HG03571 (cell line): ENCODE results near the gene PTS.
"Not testable (repeated sequence)": the region's sequence is repeated elsewhere in the genome, so short reads cannot be mapped to it uniquely, and the experiment has no call there.

Experiments
- ATAC-seq: cut with Tn5 transposase; IDR thresholded peaks from one replicate; pipeline ENCODE4 v1.9.1; 2021; ENCODE audit not compliant: unreplicated experiment

PTS gene

DNA sequence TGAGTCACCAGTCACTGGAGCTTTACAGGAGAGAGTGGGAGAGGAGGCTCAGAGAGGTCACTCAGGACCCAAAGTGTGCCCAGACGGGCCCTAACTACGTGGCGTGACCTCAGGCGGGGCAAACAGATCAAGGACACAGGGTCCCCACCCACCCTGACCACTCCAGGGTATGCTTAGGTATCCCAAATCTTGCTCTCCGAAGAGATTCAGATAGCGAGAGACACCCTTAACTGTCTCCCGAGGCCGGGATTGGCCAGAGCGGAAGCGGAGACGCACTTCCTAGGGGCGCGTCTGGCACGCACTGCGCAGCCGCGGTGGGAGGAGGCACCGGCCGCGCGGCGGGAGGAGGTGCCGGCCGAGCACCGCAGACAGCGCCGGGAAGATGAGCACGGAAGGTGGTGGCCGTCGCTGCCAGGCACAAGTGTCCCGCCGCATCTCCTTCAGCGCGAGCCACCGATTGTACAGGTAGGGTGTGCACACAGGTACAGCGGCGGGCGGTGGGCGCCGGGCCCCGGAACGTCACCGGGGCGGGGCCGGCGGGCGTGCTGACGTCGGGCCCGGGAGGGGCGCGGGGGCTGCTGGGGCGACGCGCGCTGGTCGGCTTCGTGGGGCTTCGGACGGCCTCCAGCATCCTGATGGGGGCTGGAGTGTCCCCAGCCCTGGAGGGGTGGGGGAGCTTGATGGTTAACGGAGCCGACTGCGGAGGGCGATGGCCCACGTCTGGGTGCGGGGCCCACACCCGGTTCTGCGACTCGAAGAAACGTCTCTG is at the start of gene PTS:
TSS of gene PTS (plus strand) at position 367 of the 769 bp plus-strand sequence. CDS start at position 383, 16 bp downstream.
- peak; percentile 96 for ATAC-seq

- no peak for ATAC-seq
These were observed 48.6 kb upstream of the PTS start for GRCh38 chr11:112177589-112177988.

GRCh38 chr11:112178428-112178827 is 47.8 kb upstream of the PTS start:
- no peak for ATAC-seq

- no peak for ATAC-seq
These were observed 47.3 kb upstream of the PTS start for GRCh38 chr11:112178936-112179335.

DNA sequence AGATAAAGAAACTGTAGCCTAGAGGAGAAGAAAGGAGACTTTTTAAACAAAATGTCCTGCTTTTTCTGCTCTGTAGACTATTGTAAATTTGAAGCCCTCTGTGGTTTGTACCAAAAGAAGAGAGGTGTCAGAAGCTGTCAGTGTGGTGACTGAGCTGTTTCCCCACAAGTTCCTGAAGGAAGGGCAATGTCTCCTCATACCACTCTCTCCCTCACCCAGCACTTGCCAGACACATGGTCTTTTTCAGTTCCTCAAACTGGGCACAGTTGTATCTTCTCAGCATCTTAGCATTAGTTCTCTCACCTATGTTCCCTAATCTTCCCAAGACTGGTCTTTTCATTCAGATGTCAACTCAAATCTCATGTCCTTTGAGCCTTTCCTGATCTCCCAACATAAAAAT is 46.6 kb upstream of the PTS start:
- no peak for ATAC-seq

DNA sequence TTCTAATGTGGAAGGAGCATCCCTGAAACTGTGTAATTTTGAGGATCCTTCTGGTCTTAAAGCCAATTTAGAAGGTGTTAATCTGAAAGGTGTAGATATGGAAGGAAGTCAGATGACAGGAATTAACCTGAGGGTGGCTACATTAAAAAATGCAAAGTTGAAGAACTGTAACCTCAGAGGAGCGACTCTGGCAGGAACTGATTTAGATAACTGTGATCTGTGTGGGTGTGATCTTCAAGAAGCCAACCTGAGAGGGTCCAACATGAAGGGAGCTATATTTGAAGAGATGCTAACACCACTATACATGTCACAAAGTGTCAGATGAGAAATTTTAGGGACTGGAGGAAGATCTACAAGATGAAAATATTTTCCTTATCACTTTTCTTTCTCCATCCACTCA is 43.4 kb upstream of the PTS start:
- no peak for ATAC-seq

GRCh38 chr11:112185883-112186282 is 40.3 kb upstream of the PTS start:
- no peak for ATAC-seq

DNA sequence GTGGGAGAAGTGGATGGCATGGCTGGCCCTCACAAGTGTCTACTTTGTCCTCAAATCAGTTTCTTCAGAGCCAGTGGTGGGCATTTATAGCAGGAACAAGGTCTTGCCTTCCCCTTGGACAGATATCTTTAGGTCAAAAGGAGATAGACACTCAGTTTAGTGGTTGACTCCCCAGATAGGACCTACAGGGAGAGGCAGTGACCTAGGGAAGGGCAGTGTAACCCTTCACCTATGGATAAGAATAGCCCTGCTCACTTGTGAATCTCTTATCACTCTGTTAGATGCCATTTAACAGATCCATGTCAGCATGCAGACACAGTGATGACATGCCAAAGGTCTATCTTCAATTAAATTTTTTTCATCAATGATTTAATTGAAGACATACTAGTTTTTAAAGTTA is 39.9 kb upstream of the PTS start:
- no peak for ATAC-seq

- ATAC-seq = not testable (repeated sequence)
These were observed 31.1 kb upstream of the PTS start for GRCh38 chr11:112195113-112195512.

GRCh38 chr11:112195951-112196351 is 30.3 kb upstream of the PTS start:
- ATAC-seq = no peak

GRCh38 chr11:112196519-112197087 is 29.6 kb upstream of the PTS start:
- ATAC-seq = no peak

DNA sequence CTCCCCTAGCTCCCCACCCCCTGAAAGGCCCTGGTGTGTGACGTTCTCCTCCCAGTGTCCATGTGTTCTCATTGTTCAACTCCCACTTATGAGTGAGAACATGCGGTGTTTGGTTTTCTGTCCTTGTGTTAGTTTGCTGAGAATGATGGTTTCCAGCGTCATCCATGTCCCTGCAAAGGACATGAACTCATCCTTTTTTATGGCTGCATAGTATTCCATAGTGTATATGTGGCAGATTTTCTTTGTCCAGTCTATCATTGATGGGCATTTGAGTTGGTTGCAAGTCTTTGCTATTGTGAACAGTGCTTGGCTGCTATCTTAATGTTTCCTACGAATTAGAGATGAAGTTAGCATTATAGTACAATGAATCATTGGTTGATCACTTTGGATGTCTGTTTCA is 27.1 kb upstream of the PTS start:
- not testable (repeated sequence) for ATAC-seq

DNA sequence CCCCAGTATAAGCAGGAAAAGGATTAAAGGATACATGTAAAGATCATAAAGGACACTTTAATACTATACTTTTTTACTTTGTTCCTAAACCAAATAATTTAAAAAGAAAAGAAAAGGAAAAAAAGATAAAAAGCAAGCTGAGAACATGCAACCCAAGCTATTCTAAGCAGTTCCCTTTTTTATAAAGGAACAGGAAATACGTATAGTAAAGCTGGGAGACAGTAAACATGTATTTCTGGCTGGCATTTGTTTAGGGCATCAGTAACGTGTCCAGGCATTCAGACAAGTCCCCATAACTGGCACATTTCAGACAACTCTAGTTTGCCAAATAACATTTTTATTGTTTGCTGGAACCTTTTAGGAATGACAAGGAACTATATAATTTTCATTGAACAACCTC is 26.0 kb upstream of the PTS start:
- no peak for ATAC-seq

DNA sequence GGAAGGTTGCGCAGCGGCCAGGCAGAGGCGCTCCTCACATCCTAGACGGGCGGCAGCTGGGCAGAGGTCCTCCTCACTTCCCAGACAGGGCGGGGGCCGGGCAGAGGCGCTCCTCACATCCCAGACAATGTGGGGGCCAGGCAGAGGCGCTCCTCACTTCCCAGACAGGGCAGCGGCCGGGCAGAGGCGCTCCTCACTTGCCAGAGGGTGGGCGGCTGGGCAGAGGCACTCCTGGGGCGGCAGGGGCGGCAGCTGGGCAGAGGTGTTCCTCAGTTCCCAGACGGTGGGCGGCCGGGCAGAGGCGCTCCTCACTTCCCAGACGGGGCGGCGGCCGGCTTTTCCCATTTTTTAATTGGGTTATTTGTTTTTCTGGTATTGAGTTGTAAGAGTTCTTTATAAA is 20.2 kb upstream of the PTS start:
- no peak for ATAC-seq

- no peak for ATAC-seq
These were observed 15.3 kb upstream of the PTS start for GRCh38 chr11:112210890-112211289.

GRCh38 chr11:112211536-112211935 is 14.7 kb upstream of the PTS start:
- ATAC-seq = no peak

DNA sequence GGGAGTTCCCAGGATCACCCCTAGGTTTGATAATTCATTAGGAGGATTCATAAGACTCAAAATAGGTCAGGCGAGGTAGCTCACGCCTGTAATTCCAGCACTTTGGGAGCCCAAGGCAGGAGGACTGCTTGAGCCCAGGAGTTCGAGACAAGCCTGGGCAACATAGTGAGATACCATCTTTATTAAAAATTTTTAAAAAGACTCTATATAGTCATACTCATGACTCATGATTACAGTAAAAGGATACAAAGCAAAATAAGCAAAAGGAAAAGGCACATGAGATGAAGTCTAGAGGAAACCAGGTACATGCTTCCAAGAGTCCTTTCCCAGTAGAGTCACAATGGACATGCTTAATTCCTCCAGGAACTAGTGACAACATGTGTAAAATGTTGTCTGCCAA is 13.9 kb upstream of the PTS start:
- no peak for ATAC-seq

DNA sequence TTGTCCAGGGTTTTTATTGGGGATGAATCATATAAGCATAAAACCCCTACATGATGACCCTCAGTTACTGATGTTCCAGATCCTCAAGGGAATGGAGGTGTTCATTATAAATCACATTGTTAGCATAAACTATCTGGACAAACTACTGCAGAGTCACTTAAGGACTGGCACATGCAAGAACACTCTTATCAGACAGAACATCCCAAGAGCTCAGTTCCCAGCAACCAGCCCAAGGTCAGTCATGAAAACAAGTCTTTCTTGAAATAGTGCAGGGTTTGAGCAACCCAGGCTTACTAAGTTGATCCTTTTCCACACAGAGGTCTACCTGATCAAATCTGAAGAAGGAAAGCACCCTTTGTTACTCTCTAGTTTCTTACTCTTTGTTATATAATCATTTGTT is 13.5 kb upstream of the PTS start:
- ATAC-seq = no peak

GRCh38 chr11:112213753-112214152 is 12.5 kb upstream of the PTS start:
- no peak for ATAC-seq

- no peak for ATAC-seq
These were observed 10.6 kb upstream of the PTS start for GRCh38 chr11:112215621-112216020.

GRCh38 chr11:112216561-112217105 is 9.6 kb upstream of the PTS start:
- no peak for ATAC-seq

DNA sequence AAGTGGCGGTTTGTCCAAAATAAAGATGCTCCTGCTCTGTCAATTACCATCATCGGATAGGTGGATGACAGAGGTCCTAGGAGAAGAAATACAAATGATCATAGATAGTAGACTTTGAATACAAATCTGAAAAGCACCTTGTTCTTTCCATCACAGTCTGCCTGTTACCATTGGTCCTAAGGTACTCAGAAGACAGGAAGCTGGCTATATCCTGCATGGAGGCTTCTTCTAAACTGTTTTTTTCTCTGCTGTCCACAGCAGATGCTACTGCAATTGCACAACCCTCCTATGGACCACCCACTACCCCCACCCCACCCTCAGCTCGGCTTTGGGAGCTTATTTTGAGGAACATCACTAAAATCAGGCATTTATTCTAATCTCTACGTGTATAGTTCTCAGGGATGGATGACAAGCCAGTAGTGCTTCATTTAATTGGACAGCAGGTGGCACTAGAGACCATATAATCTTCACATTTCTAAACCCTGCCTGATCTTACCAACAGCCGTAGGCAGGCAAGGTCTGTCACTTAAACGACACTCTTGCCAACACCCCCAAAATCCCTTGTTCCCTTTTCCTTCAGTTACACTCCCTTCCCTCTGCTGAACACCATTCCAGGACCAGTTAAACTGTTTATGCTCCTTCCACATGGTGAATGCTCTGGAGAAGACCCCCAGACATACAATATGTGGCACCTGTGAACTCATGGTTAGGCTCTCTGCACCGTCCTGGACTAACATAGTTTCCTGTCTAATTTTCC is 6.6 kb upstream of the PTS start:
- ATAC-seq = peak; percentile 96
